Neural cell (in vitro differentiated cells): Measurements from ENCODE around the gene DERA.

Experiments
- TAF1 ChIP-seq: IDR thresholded peaks from 2 replicates; pipeline ENCODE4 v1.6.1; 2012; ENCODE audit warnings: low read depth
- TF ChIP-seq, protein P1 (sequence below): fragments of 450-650 bp; IDR thresholded peaks from 2 replicates; pipeline ENCODE4 v1.5.1; 2014; ENCODE audit warnings: antibody characterized with exemption, mild to moderate bottlenecking, moderate library complexity; ENCODE audit not compliant: poor library complexity, severe bottlenecking

DNA sequence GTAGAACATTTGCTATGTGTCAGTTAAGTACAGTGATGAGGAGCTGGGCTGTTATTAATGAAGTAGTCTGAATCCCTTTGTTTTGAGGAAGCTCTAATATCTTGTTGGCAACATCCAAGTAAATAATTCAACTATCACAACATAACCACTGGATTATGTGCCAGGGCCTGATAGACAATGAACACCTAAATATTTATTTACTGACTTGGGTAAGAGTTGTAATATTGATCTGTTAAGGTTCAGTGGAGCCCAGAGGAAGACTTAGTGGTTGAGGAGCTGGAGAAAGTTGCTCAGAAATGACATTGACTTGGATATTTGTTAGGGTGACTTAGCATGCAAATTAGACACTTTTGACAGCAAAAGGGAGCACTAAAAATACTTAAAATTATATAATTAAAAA, 26.8 kb downstream of the DERA start:
- TF ChIP-seq, protein P1, sequence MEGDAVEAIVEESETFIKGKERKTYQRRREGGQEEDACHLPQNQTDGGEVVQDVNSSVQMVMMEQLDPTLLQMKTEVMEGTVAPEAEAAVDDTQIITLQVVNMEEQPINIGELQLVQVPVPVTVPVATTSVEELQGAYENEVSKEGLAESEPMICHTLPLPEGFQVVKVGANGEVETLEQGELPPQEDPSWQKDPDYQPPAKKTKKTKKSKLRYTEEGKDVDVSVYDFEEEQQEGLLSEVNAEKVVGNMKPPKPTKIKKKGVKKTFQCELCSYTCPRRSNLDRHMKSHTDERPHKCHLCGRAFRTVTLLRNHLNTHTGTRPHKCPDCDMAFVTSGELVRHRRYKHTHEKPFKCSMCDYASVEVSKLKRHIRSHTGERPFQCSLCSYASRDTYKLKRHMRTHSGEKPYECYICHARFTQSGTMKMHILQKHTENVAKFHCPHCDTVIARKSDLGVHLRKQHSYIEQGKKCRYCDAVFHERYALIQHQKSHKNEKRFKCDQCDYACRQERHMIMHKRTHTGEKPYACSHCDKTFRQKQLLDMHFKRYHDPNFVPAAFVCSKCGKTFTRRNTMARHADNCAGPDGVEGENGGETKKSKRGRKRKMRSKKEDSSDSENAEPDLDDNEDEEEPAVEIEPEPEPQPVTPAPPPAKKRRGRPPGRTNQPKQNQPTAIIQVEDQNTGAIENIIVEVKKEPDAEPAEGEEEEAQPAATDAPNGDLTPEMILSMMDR: no peak
- no peak for TF ChIP-seq TAF1
